Measurements from ENCODE around the gene ANKRD34B. TPM values are rescaled to one million over a fixed set of nuclear protein-coding genes. Genes with fewer than 3 reads are reported as not detected.

ANKRD34B gene
- total RNA-seq, 1 experiment from 2014 or later, result 0.10 TPM

DNA sequence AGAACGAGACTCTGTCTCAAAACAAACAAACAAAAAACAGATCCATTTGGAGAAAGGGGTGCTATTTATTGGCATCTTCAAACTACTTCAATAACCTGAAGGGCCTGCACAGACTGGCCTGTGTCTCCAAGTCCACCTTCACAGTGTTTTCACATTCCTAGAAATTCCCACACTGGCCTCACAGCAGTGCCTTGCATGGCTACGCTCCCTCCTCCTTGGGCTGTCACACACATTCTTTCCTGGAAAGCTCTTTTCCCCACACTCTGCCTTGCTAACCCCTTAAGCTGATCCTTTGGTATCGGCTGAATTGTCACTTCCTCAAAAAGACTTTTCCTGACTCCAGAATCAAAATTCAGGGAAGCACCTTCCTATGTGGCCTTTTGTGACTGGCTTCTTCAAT, 62.4 kb downstream of the ANKRD34B start:
- Histone ChIP-seq H3K4me3 (ENCODE audit: low read depth in 2 of 2, low read length in 2 of 2) (no peak overlapping the region), H3K27me3 (ENCODE audit: control insufficient read depth, insufficient read depth, low read length) (no peaks in the 10 kb centered on the region), H3K27ac (ENCODE audit: low read length) (no peak overlapping the region), H3K9me3 (ENCODE audit: control insufficient read depth, insufficient read depth, low read depth, low read length) (no peaks in the 10 kb centered on the region), H3K4me1 (ENCODE audit: control insufficient read depth, insufficient read depth, low read length) (no peaks in the 10 kb centered on the region), H3K36me3 (ENCODE audit: control insufficient read depth, insufficient read depth, low read length) (no peaks in the 10 kb centered on the region)
- in situ Hi-C loops (cut with HindIII; ENCODE audit: low pct_unique_long_range_greater_than_20kb, low sequenced_read_pairs) (no loop called here), intact Hi-C loops (cut with micrococcal nuclease; ENCODE audit: unreplicated experiment) (no loop called here)
- DNase-seq (ENCODE audit: low read depth, low spot score) (no peak), ATAC-seq (no peak)
- CTCF ChIA-PET, result no interaction called here
- POLR2A ChIA-PET, result interaction anchor here (0.6 kb wide), 1 partner anchor 115 kb away, joined by 3 read pairs; no protein-coding TSS in a partner anchor
- TF ChIP-seq POLR2AphosphoS5 (IDR thresholded peaks at IDR 0.05; ENCODE audit: low read depth, low read length), result no peak
- TF ChIP-seq SIN3A (IDR thresholded peaks at IDR 0.05; ENCODE audit: borderline replicate concordance, insufficient read depth, low read depth, low read length), result no peak
- TF ChIP-seq, protein P1, sequence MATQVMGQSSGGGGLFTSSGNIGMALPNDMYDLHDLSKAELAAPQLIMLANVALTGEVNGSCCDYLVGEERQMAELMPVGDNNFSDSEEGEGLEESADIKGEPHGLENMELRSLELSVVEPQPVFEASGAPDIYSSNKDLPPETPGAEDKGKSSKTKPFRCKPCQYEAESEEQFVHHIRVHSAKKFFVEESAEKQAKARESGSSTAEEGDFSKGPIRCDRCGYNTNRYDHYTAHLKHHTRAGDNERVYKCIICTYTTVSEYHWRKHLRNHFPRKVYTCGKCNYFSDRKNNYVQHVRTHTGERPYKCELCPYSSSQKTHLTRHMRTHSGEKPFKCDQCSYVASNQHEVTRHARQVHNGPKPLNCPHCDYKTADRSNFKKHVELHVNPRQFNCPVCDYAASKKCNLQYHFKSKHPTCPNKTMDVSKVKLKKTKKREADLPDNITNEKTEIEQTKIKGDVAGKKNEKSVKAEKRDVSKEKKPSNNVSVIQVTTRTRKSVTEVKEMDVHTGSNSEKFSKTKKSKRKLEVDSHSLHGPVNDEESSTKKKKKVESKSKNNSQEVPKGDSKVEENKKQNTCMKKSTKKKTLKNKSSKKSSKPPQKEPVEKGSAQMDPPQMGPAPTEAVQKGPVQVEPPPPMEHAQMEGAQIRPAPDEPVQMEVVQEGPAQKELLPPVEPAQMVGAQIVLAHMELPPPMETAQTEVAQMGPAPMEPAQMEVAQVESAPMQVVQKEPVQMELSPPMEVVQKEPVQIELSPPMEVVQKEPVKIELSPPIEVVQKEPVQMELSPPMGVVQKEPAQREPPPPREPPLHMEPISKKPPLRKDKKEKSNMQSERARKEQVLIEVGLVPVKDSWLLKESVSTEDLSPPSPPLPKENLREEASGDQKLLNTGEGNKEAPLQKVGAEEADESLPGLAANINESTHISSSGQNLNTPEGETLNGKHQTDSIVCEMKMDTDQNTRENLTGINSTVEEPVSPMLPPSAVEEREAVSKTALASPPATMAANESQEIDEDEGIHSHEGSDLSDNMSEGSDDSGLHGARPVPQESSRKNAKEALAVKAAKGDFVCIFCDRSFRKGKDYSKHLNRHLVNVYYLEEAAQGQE (IDR thresholded peaks at IDR 0.05; ENCODE audit: insufficient read depth in 1 of 2, low read depth in 2 of 2, low read length in 1 of 2), result no peak
- no peak for TF ChIP-seq TCF7L2 (IDR thresholded peaks at IDR 0.05; ENCODE audit: low read depth, low read length)
- TF ChIP-seq, protein P2, sequence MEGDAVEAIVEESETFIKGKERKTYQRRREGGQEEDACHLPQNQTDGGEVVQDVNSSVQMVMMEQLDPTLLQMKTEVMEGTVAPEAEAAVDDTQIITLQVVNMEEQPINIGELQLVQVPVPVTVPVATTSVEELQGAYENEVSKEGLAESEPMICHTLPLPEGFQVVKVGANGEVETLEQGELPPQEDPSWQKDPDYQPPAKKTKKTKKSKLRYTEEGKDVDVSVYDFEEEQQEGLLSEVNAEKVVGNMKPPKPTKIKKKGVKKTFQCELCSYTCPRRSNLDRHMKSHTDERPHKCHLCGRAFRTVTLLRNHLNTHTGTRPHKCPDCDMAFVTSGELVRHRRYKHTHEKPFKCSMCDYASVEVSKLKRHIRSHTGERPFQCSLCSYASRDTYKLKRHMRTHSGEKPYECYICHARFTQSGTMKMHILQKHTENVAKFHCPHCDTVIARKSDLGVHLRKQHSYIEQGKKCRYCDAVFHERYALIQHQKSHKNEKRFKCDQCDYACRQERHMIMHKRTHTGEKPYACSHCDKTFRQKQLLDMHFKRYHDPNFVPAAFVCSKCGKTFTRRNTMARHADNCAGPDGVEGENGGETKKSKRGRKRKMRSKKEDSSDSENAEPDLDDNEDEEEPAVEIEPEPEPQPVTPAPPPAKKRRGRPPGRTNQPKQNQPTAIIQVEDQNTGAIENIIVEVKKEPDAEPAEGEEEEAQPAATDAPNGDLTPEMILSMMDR (IDR thresholded peaks at IDR 0.05), result no peak
- no TSS peak for BruUV-seq (replicated peaks)

Other genes with a start within 250 kb of the ANKRD34B start
- gene ZFYVE16, start 162.2 kb downstream of the ANKRD34B start, total RNA-seq (2021; ENCODE audit: unreplicated experiment), result 54.6 TPM
- gene FAM151B, start 82.2 kb downstream of the ANKRD34B start, total RNA-seq (2021; ENCODE audit: unreplicated experiment), result 2.8 TPM
- 18.9 TPM for gene MSH3, start 84.4 kb upstream of the ANKRD34B start, total RNA-seq (2021; ENCODE audit: unreplicated experiment)
- 51.5 TPM for gene DHFR, start 84.7 kb upstream of the ANKRD34B start, total RNA-seq (2021; ENCODE audit: unreplicated experiment)

Measured in Panc1 (cell line).